Naive thymus-derived CD4-positive, alpha-beta T cell (primary cell): ENCODE measurements around the gene OR3A2. TPM values are rescaled to one million over a fixed set of nuclear protein-coding genes. Genes with fewer than 3 reads are reported as not detected.
A peak's percentile ranks its signal among the peaks of the same experiment; 100 is the strongest.
"Not testable (repeated sequence)": the region's sequence is repeated elsewhere in the genome, so short reads cannot be mapped to it uniquely, and the experiment has no call there.

Experiments used
- ATAC-seq: fragments of 150-1000 bp; cut with Tn5 transposase; 2 replicates; pipeline ENCODE4 v1.10.0; 2021; ENCODE audit warnings: mild to moderate bottlenecking, moderate library complexity
- CTCF ChIA-PET: fragments of 350-600 bp; sonication (Branson Sonifier 250); formaldehyde crosslinking; loops from one replicate; lab custom pipeline; 2021; ENCODE audit warnings: antibody characterized with exemption; lab: Charles Lee
- POLR2A ChIA-PET: fragments of 350-600 bp; sonication (Branson Sonifier 250); formaldehyde crosslinking; loops from one replicate; lab custom pipeline; 2021; ENCODE audit warnings: antibody characterized with exemption, inconsistent platforms; lab: Charles Lee
- DNase-seq, 9 donors: peaks; one replicate each; pipeline versions ENCODE4 v3.0.0 to v3.0.0-alpha.2; 2020 to 2022; ENCODE audit warnings: mixed read lengths in 1 of 9
- H3K27ac ChIP-seq: one replicate; pipeline ENCODE4 v1.7.0; 2013; ENCODE audit warnings: mild to moderate bottlenecking, low read depth, low read length, moderate library complexity
- H3K27me3 ChIP-seq, 2 donors: one replicate each; pipeline ENCODE4 v1.7.0; 2013; ENCODE audit warnings: low read length in 2 of 2, mild to moderate bottlenecking in 2 of 2, moderate library complexity in 2 of 2; ENCODE audit not compliant: control insufficient read depth in 2 of 2, insufficient read depth in 2 of 2
- H3K36me3 ChIP-seq, 3 experiments: 1 replicate in 2 of 3; 2 replicates in 1 of 3; pipeline ENCODE4 v1.7.0; 2013; ENCODE audit warnings: low read length in 3 of 3, mild to moderate bottlenecking in 3 of 3, moderate library complexity in 1 of 3; ENCODE audit not compliant: insufficient read depth in 3 of 3, control insufficient read depth in 2 of 3
- H3K4me1 ChIP-seq, 2 donors: one replicate each; pipeline ENCODE4 v1.7.0; 2013; ENCODE audit warnings: low read length in 2 of 2, mild to moderate bottlenecking in 2 of 2, moderate library complexity in 1 of 2; ENCODE audit not compliant: control insufficient read depth in 2 of 2, insufficient read depth in 2 of 2
- H3K4me3 ChIP-seq: 2 replicates; pipeline ENCODE4 v1.7.0; 2013; ENCODE audit warnings: mild to moderate bottlenecking, low read length
- H3K9me3 ChIP-seq, 3 experiments: 1 replicate in 2 of 3; 2 replicates in 1 of 3; pipeline ENCODE4 v1.7.0; 2013; ENCODE audit warnings: low read length in 3 of 3; ENCODE audit not compliant: control insufficient read depth in 2 of 3
- H3K27ac Mint-ChIP-seq, 9 donors: one replicate each; pipeline ENCODE4 v1.8.0; 2020 to 2022; ENCODE audit warnings: mixed read lengths in 9 of 9, mild to moderate bottlenecking in 8 of 9, moderate library complexity in 5 of 9, inconsistent platforms in 2 of 9
- H3K27me3 Mint-ChIP-seq, 5 donors: one replicate each; pipeline ENCODE4 v1.8.0; 2021 to 2022; ENCODE audit warnings: mixed read lengths in 5 of 5, mild to moderate bottlenecking in 1 of 5
- H3K36me3 Mint-ChIP-seq, 5 donors: one replicate each; pipeline ENCODE4 v1.8.0; 2020 to 2022; ENCODE audit warnings: mixed read lengths in 5 of 5, mild to moderate bottlenecking in 3 of 5, inconsistent platforms in 1 of 5
- H3K4me1 Mint-ChIP-seq, 7 donors: one replicate each; pipeline ENCODE4 v1.8.0; 2020 to 2022; ENCODE audit warnings: mixed read lengths in 7 of 7, mild to moderate bottlenecking in 3 of 7, inconsistent platforms in 1 of 7
- H3K4me3 Mint-ChIP-seq, 10 donors: one replicate each; pipeline ENCODE4 v1.8.0; 2020 to 2022; ENCODE audit warnings: mild to moderate bottlenecking in 10 of 10, mixed read lengths in 10 of 10, moderate library complexity in 6 of 10, inconsistent platforms in 2 of 10
- H3K9me3 Mint-ChIP-seq, 11 donors: one replicate each; pipeline ENCODE4 v1.8.0; 2020 to 2022; ENCODE audit warnings: mixed read lengths in 11 of 11, mild to moderate bottlenecking in 4 of 11, inconsistent platforms in 1 of 11, moderate library complexity in 1 of 11
- intact Hi-C, 2 donors: fragments of 100-400 bp; cut with micrococcal nuclease; formaldehyde crosslinking; loops; one replicate each; pipeline ENCODE4 v1.15.1; 2023
- polyA plus RNA-seq, 2 donors: library from polyadenylated mRNA; unstranded; fragments of 300-500 nt; fragmentation: Illumina TruSeq; gene quantifications; one replicate each; pipeline ENCODE4 v1.2.3, GENCODE V29; 2021
- total RNA-seq, 6 experiments: library from RNA in 5 of 6; stranded (reverse) in 5 of 6; gene quantifications; 1 replicate in 5 of 6; 2 replicates in 1 of 6; pipeline ENCODE4 v1.2.3 and lab custom pipeline; 2021 to 2026

Gene OR3A2
- total and polyA plus RNA-seq, 7 experiments from 2014 or later: 0.53 to 2.1 (median 0.96) TPM

DNA sequence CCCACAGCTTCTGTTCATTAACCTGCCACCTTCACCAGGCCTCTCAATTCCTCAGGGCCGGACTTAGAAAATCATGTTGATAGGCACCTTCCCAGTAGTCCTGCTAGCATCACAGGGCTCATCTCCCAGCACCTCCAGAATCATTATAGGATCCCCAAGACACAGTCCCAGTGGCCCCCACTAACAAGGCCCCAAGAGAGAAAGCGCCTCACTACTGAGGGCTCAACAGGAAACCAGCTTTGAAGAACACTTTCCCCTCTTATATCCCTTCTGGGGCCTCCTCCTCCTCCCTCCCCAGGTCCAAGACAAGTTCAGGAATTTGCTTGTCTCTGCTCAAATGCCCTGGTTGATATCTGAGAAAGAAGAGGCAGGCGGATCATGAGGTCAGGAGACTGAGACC, 25.0 kb upstream of the OR3A2 start, which contains the start of gene OR3A3:
Gene OR3A3, plus strand, starts transcription at position 301 of the 400 bp plus-strand sequence.
- H3K9me3 ChIP-seq: peaks cover 0 to 7% (median 0%) of the 10 kb centered on the region in 3 experiments
- H3K4me3 Mint-ChIP-seq: no peak within 1 kb of the TSS

DNA sequence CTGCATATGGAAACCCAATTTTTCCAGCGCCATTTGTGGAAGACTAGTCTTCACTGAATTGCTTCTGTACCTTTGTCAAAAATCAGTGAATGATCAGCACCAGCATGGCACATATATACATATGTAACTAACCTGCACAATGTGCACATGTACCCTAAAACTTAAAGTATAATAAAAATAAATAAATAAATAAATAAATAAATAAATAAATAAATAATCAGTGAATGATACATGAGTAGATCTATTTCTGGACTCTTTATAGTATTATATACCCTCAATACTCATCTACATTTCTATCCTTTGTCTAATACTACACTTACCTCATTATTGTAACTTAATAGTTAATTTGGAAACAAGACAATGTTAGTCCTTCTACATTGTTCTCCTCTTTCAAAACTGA, 17.7 kb upstream of the OR3A2 start:
- POLR2A ChIA-PET, H3K27ac Mint-ChIP-seq, H3K9me3 ChIP-seq, H3K27ac ChIP-seq, intact Hi-C loops, H3K4me3 Mint-ChIP-seq, H3K27me3 ChIP-seq, ATAC-seq, DNase-seq, H3K4me1 Mint-ChIP-seq, H3K36me3 Mint-ChIP-seq, H3K4me1 ChIP-seq, H3K36me3 ChIP-seq, CTCF ChIA-PET, H3K4me3 ChIP-seq: not testable (repeated sequence)
- Mint-ChIP-seq H3K9me3 (peaks cover 3 to 32% (median 19%) of the 10 kb centered on the region in 11 donors), H3K27me3 (peaks cover 0 to 53% (median 44%) of the 10 kb centered on the region in 5 donors)

More for the DNA sequence above, 25.0 kb upstream of the OR3A2 start, which contains the start of gene OR3A3:
- H3K4me3 ChIP-seq: no peak within 1 kb of the TSS
- peaks cover 0 to 2% (median 0%) of the 10 kb centered on the region in 7 donors for H3K4me1 Mint-ChIP-seq
- peaks cover 5 to 52% (median 49%) of the 10 kb centered on the region in 5 donors for H3K27me3 Mint-ChIP-seq
- intact Hi-C loops: no loop called here
- peaks cover 4 to 34% (median 13%) of the 10 kb centered on the region in 11 donors for H3K9me3 Mint-ChIP-seq
- H3K27me3 ChIP-seq: no peaks in the 10 kb centered on the region
- no peaks in the 10 kb centered on the region for H3K36me3 ChIP-seq
- ChIA-PET POLR2A (no interaction called here), CTCF (no interaction called here)
- H3K27ac Mint-ChIP-seq: no peak within 1 kb of the TSS
- no peak within 1 kb of the TSS for H3K27ac ChIP-seq
- ATAC-seq (no peak), DNase-seq (no peak)
- peaks cover 0 to 11% (median 8%) of the 10 kb centered on the region in 5 donors for H3K36me3 Mint-ChIP-seq
- H3K4me1 ChIP-seq: no peaks in the 10 kb centered on the region

DNA sequence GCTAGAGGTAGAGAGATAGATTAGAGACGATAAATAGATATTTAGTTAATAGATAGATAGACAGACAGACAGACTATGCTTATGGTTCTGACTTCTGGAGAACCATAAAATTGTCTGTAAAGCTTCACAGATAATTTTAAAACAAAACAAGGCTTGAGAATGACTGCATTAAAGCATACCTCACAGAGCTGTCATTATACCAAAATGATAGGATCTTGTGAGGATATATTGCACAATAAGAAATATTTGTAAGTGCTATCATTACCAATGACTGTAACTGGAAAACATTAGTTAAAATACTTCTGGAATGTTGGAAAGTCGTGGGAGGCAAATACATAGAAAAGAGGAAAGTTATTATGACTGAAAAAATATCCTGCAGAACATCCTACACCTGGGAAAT, 15.7 kb upstream of the OR3A2 start:
- ChIA-PET CTCF (no interaction called here), POLR2A (no interaction called here)
- Mint-ChIP-seq H3K4me3 (no peak overlapping the region), H3K27me3 (peaks cover 0 to 41% (median 29%) of the 10 kb centered on the region in 5 donors), H3K4me1 (peaks cover 0 to 1% (median 0%) of the 10 kb centered on the region in 7 donors), H3K27ac (no peak overlapping the region), H3K36me3 (peaks cover 0 to 4% (median 0%) of the 10 kb centered on the region in 5 donors), H3K9me3 (peaks cover 0 to 16% (median 6%) of the 10 kb centered on the region in 11 donors)
- Histone ChIP-seq H3K27ac (no peak overlapping the region), H3K9me3 (no peaks in the 10 kb centered on the region), H3K36me3 (no peaks in the 10 kb centered on the region), H3K4me3 (no peak overlapping the region), H3K27me3 (no peaks in the 10 kb centered on the region), H3K4me1 (no peaks in the 10 kb centered on the region)
- intact Hi-C loops: no loop called here
- no peak for ATAC-seq
- DNase-seq: no peak

DNA sequence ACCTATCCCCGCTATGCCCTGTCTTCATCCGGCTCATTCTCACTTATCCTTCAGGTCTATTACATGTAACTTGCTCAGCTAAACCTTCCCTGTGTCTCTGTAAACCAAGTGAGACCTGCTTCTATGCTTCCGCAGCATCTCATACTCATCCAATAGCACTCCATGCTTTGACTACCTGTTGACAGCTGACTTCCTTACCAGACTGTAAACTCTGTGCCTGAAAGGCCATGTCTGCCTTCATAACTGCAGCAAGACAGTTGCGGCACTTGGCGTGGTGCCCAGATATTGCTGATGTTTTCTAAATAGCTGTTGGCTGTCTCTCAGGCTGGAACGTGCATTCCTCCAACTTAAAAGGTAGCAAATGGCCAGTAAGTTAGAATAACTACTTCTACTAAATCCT, 13.9 kb upstream of the OR3A2 start:
- Histone ChIP-seq H3K4me1 (no peaks in the 10 kb centered on the region), H3K27ac (no peak overlapping the region), H3K4me3 (no peak overlapping the region), H3K36me3 (no peaks in the 10 kb centered on the region), H3K27me3 (no peaks in the 10 kb centered on the region), H3K9me3 (no peaks in the 10 kb centered on the region)
- ChIA-PET POLR2A (no interaction called here), CTCF (no interaction called here)
- Mint-ChIP-seq H3K9me3 (peaks cover 0 to 13% (median 0%) of the 10 kb centered on the region in 11 donors), H3K4me3 (no peak overlapping the region), H3K36me3 (no peaks in the 10 kb centered on the region), H3K4me1 (peaks cover 0 to 1% (median 0%) of the 10 kb centered on the region in 7 donors), H3K27ac (no peak overlapping the region), H3K27me3 (peaks cover 0 to 35% (median 28%) of the 10 kb centered on the region in 5 donors)
- no peak for ATAC-seq
- DNase-seq: no peak
- intact Hi-C loops: no loop called here

DNA sequence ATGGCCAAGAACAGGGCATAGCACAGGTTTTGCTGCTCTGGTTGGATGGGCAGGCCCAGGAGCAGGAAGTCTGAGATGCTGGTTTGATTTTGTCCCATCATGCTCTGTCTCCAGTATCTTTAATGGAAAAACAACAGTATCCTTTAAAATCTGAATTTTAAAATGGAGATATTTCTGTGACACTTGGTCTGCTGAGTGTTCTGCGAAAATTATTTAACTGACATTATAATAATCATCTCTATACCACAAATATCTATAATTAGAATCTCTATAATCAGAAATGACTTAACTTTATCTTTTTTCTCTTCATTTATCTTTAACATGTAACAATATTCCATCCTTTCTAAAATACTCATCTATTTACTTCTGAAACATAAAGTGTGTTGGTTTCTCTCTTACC, 12.2 kb upstream of the OR3A2 start, which contains the start of gene OR1E1:
Gene OR1E1, minus strand, starts transcription at position 101 of the 400 bp plus-strand sequence. Its CDS starts 0 bp downstream, at position 101.
- DNase-seq (no peak), ATAC-seq (no peak)
- H3K4me3 ChIP-seq: no peak within 1 kb of the TSS
- ChIA-PET CTCF (no interaction called here), POLR2A (no interaction called here)
- no peaks in the 10 kb centered on the region for H3K27me3 ChIP-seq
- Mint-ChIP-seq H3K9me3 (peaks cover 0 to 11% (median 2%) of the 10 kb centered on the region in 11 donors), H3K27me3 (peaks cover 0 to 37% (median 36%) of the 10 kb centered on the region in 5 donors), H3K36me3 (peaks cover 0 to 3% (median 0%) of the 10 kb centered on the region in 5 donors), H3K4me3 (no peak within 1 kb of the TSS), H3K27ac (peak within 1 kb of the TSS in 1 of 9 donors; percentile 76), H3K4me1 (peaks cover 0 to 1% (median 0%) of the 10 kb centered on the region in 7 donors)
- no peaks in the 10 kb centered on the region for H3K9me3 ChIP-seq
- no peaks in the 10 kb centered on the region for H3K4me1 ChIP-seq
- no peaks in the 10 kb centered on the region for H3K36me3 ChIP-seq
- intact Hi-C loops: no loop called here
- H3K27ac ChIP-seq: no peak within 1 kb of the TSS

DNA sequence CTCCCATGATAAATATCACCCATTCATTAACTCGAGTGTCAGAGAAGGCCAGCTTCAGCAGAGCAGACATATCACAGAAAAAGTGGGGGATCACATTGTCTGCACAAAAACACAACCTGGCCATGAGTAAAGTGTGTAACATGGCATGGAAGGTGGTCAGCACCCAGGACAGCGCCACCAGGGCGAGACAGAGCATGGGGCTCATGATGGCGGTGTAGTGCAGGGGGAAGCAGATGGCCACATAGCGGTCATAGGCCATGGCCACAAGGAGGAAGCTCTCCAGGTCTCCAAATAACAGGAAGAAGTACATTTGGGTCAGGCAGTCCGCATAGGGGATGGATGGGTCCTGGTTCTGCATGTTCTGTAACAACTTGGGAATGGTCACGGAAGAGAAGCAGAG, 11.7 kb upstream of the OR3A2 start:
- Mint-ChIP-seq H3K27me3 (peaks cover 0 to 36% (median 33%) of the 10 kb centered on the region in 5 donors), H3K27ac (peak overlapping the region in 1 of 9 donors; percentile 76), H3K9me3 (peaks cover 0 to 11% (median 2%) of the 10 kb centered on the region in 11 donors)
- H3K36me3 Mint-ChIP-seq, H3K4me1 Mint-ChIP-seq, H3K9me3 ChIP-seq, CTCF ChIA-PET, DNase-seq, H3K27ac ChIP-seq, H3K36me3 ChIP-seq, H3K4me1 ChIP-seq, H3K4me3 Mint-ChIP-seq, POLR2A ChIA-PET, intact Hi-C loops, H3K27me3 ChIP-seq, ATAC-seq, H3K4me3 ChIP-seq: not testable (repeated sequence)

DNA sequence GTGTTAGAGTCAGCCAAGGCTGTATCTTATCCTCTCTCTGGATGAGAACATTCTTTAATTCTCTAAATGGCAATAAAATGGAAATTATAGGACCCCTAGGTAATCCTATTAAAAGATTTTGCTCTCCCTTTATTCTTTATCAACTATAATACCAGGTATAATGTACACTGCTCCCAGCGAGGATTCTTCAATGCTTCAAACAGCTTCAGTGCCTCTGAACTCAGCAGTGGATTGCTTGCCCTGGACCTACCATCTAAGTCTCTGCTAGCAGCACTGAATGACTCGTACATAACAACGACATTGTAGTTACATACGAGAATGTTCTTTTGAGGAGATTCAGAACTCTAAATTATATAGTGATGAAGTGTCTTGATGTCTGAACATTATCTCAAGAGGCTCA, 3.7 kb upstream of the OR3A2 start:
- no peaks in the 10 kb centered on the region for H3K4me1 ChIP-seq
- peaks cover 0 to 9% (median 0%) of the 10 kb centered on the region in 5 donors for H3K36me3 Mint-ChIP-seq
- H3K4me1 Mint-ChIP-seq: peaks cover 0 to 9% (median 4%) of the 10 kb centered on the region in 7 donors
- no peaks in the 10 kb centered on the region for H3K9me3 ChIP-seq
- peaks cover 7 to 56% (median 42%) of the 10 kb centered on the region in 5 donors for H3K27me3 Mint-ChIP-seq
- ATAC-seq (no peak), DNase-seq (no peak)
- ChIA-PET CTCF (no interaction called here), POLR2A (no interaction called here)
- H3K27ac ChIP-seq: no peak overlapping the region
- no peaks in the 10 kb centered on the region for H3K27me3 ChIP-seq
- H3K9me3 Mint-ChIP-seq: peaks cover 0 to 14% (median 6%) of the 10 kb centered on the region in 11 donors
- no peak overlapping the region for H3K27ac Mint-ChIP-seq
- no peak overlapping the region for H3K4me3 Mint-ChIP-seq
- H3K36me3 ChIP-seq: no peaks in the 10 kb centered on the region
- intact Hi-C loops: no loop called here
- H3K4me3 ChIP-seq: no peak overlapping the region
